HEK293 (cell line): Measurements from ENCODE around the gene PIAS2.
"Not testable (repeated sequence)": the region's sequence is repeated elsewhere in the genome, so short reads cannot be mapped to it uniquely, and the experiment has no call there.

ENCODE experiments used
- CTCF ChIA-PET: fragments of 350-600 bp; formaldehyde crosslinking; extraction: SDS; loops from one replicate; lab custom pipeline; 2021; ENCODE audit warnings: antibody characterized with exemption; lab: Yijun Ruan, JAX
- POLR2A ChIA-PET: fragments of 300-600 bp; formaldehyde crosslinking; extraction: SDS; loops from one replicate; lab custom pipeline; 2020; ENCODE audit warnings: antibody characterized with exemption, inconsistent platforms; lab: Yijun Ruan, JAX
- H3K27ac ChIP-seq: fragments of 200-500 bp; sonication (Bioruptor generic); 2 replicates; pipeline ENCODE4 v1.5.1; 2014; ENCODE audit warnings: low read depth, low read length, control low read depth, inconsistent platforms; ENCODE audit errors: extremely low read depth
- H3K36me3 ChIP-seq, 2 experiments: fragments of 200-500 bp in 1 of 2; sonication (Bioruptor generic) in 1 of 2; 1 replicate in 1 of 2; 2 replicates in 1 of 2; pipeline ENCODE4 v1.5.1; 2014 to 2017; ENCODE audit warnings: inconsistent platforms in 2 of 2, low read length in 2 of 2; ENCODE audit not compliant: control insufficient read depth in 2 of 2, insufficient read depth in 1 of 2
- H3K4me1 ChIP-seq: fragments of 200-500 bp; sonication (Bioruptor generic); 2 replicates; pipeline ENCODE4 v1.5.1; 2014; ENCODE audit warnings: mild to moderate bottlenecking, low read length, inconsistent platforms; ENCODE audit not compliant: control insufficient read depth, insufficient read depth
- H3K4me3 ChIP-seq: 2 replicates; pipeline ENCODE4 v1.5.1; 2011; ENCODE audit warnings: low read depth, mild to moderate bottlenecking, control low read depth, low read length, moderate library complexity
- H3K9me3 ChIP-seq: fragments of 200-500 bp; sonication (Bioruptor generic); 2 replicates; pipeline ENCODE4 v1.5.1; 2014; ENCODE audit warnings: low read depth, low read length, inconsistent platforms; ENCODE audit not compliant: control insufficient read depth, insufficient read depth
- FEZF1 ChIP-seq: fragments of 450-650 bp; formaldehyde crosslinking; IDR thresholded peaks from 2 replicates; pipeline ENCODE4 v1.5.1; 2016; ENCODE audit warnings: missing biosample characterization, missing genetic modification characterization
- GLIS1 ChIP-seq: fragments of 450-650 bp; formaldehyde crosslinking; IDR thresholded peaks from 2 replicates; pipeline ENCODE4 v1.5.1; 2016; ENCODE audit warnings: missing biosample characterization, missing genetic modification characterization
- WT1 ChIP-seq: fragments of 450-650 bp; formaldehyde crosslinking; IDR thresholded peaks from 2 replicates; pipeline ENCODE4 v1.5.1; 2016; ENCODE audit warnings: missing biosample characterization, missing genetic modification characterization
- ZNF140 ChIP-seq: fragments of 450-650 bp; formaldehyde crosslinking; IDR thresholded peaks from 2 replicates; pipeline ENCODE4 v1.5.1; 2016; ENCODE audit warnings: missing biosample characterization, missing genetic modification characterization
- ZNF175 ChIP-seq: fragments of 450-650 bp; formaldehyde crosslinking; IDR thresholded peaks from 2 replicates; pipeline ENCODE4 v1.5.1; 2016; ENCODE audit warnings: missing biosample characterization, missing genetic modification characterization
- ZNF223 ChIP-seq: fragments of 450-650 bp; formaldehyde crosslinking; IDR thresholded peaks from 2 replicates; pipeline ENCODE4 v1.5.1; 2016; ENCODE audit warnings: missing biosample characterization, missing genetic modification characterization
- ZNF248 ChIP-seq: fragments of 450-650 bp; formaldehyde crosslinking; IDR thresholded peaks from 2 replicates; pipeline ENCODE4 v1.5.1; 2017; ENCODE audit warnings: missing biosample characterization, missing genetic modification characterization
- ZNF350 ChIP-seq: fragments of 450-650 bp; formaldehyde crosslinking; IDR thresholded peaks from 2 replicates; pipeline ENCODE4 v1.5.0; 2017; ENCODE audit warnings: missing biosample characterization, mild to moderate bottlenecking, missing genetic modification characterization
- ZNF394 ChIP-seq: fragments of 450-650 bp; formaldehyde crosslinking; IDR thresholded peaks from 2 replicates; pipeline ENCODE4 v1.5.1; 2016; ENCODE audit warnings: missing biosample characterization, missing genetic modification characterization, mild to moderate bottlenecking, moderate library complexity, borderline replicate concordance
- ZNF473 ChIP-seq: fragments of 450-650 bp; formaldehyde crosslinking; IDR thresholded peaks from 2 replicates; pipeline ENCODE4 v1.5.1; 2017; ENCODE audit warnings: missing biosample characterization, missing genetic modification characterization
- ZNF48 ChIP-seq: fragments of 450-650 bp; formaldehyde crosslinking; IDR thresholded peaks from 2 replicates; pipeline ENCODE4 v1.5.1; 2016; ENCODE audit warnings: missing biosample characterization, missing genetic modification characterization
- ZNF548 ChIP-seq: fragments of 450-650 bp; formaldehyde crosslinking; IDR thresholded peaks from 2 replicates; pipeline ENCODE4 v1.5.1; 2016; ENCODE audit warnings: missing biosample characterization, missing genetic modification characterization
- ZNF610 ChIP-seq: fragments of 450-650 bp; formaldehyde crosslinking; IDR thresholded peaks from 2 replicates; pipeline ENCODE4 v1.5.1; 2016; ENCODE audit warnings: missing biosample characterization, missing genetic modification characterization, borderline replicate concordance
- ZNF792 ChIP-seq: fragments of 450-650 bp; formaldehyde crosslinking; IDR thresholded peaks from 2 replicates; pipeline ENCODE4 v1.5.1; 2016; ENCODE audit warnings: missing biosample characterization, missing genetic modification characterization
- ZSCAN16 ChIP-seq: fragments of 450-650 bp; formaldehyde crosslinking; IDR thresholded peaks from 2 replicates; pipeline ENCODE4 v1.5.1; 2016; ENCODE audit warnings: missing biosample characterization, missing genetic modification characterization
- TF ChIP-seq, protein P1 (sequence below): fragments of 450-650 bp; formaldehyde crosslinking; optimal IDR thresholded peaks from 2 replicates; pipeline ENCODE3; 2016; ENCODE audit warnings: missing biosample characterization, mild to moderate bottlenecking, missing genetic modification characterization
- TF ChIP-seq, protein P2 (sequence below): fragments of 450-650 bp; formaldehyde crosslinking; IDR thresholded peaks from 2 replicates; pipeline ENCODE4 v1.5.1; 2017; ENCODE audit warnings: missing biosample characterization, missing genetic modification characterization
- TF ChIP-seq, protein P3 (sequence below): fragments of 450-650 bp; formaldehyde crosslinking; IDR thresholded peaks from 2 replicates; pipeline ENCODE4 v1.5.1; 2016; ENCODE audit warnings: missing biosample characterization, missing genetic modification characterization, borderline replicate concordance
- TF ChIP-seq, protein P4 (sequence below): fragments of 450-650 bp; formaldehyde crosslinking; IDR thresholded peaks from 2 replicates; pipeline ENCODE4 v1.5.1; 2016; ENCODE audit warnings: missing biosample characterization, missing genetic modification characterization

The PIAS2 gene

DNA sequence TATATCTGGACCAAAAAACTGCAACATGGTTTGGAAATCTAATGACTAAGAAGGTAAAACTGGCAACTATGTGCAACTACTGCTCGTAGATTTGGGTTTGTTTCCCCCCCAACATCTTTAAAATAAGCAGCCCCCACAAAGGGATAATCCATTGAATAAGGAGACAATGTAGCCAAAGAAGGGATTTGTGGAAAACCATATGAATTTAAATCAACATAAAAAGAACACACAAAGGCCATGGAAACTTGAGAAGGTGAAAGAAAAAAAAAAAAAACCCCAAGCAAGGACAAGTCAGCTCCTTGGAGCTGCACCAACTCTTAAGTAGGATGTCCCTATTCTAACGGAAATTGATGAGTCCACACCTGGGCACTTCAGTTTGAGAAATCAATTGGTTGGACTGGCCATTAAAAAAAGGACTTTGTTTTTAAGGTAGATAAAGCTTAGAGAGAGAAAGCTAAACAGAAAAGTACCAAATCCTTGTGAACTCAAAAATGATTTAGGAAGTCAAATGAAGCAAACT, 106.8 kb downstream of the PIAS2 start (continued):
- TF ChIP-seq, protein P1, sequence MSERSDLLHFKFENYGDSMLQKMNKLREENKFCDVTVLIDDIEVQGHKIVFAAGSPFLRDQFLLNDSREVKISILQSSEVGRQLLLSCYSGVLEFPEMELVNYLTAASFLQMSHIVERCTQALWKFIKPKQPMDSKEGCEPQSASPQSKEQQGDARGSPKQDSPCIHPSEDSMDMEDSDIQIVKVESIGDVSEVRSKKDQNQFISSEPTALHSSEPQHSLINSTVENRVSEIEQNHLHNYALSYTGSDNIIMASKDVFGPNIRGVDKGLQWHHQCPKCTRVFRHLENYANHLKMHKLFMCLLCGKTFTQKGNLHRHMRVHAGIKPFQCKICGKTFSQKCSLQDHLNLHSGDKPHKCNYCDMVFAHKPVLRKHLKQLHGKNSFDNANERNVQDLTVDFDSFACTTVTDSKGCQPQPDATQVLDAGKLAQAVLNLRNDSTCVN (tag by site-specific recombination): no peak
- no peak for TF ChIP-seq ZSCAN16 (tag by site-specific recombination)
- no peak for TF ChIP-seq ZNF140
- TF ChIP-seq ZNF394 (tag by site-specific recombination): no peak
- no peak for TF ChIP-seq ZNF48

DNA sequence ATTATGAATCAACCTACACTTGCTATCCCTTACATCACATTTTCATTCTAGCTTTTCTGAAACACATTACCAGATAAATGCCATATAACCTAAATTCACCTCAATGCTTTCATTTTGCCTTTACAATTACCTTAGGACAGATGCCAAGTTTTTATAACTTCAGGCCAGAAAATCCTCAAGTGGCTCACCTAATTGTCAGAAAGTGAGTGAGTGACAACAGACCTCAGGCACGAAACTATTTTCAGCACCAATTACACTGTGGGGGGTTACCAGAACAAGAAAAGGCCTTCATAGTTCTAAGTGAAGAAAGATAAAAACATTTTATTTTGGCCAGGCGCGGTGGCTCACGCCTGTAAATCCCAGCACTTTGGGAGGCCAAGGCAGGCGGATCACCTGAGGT, 108.2 kb downstream of the PIAS2 start:
- peaks cover under 1% of the 10 kb centered on the region for H3K4me1 ChIP-seq
- H3K9me3 ChIP-seq: no peaks in the 10 kb centered on the region
- H3K36me3 ChIP-seq: no peaks in the 10 kb centered on the region
- no peak overlapping the region for H3K27ac ChIP-seq
- ChIA-PET POLR2A (no interaction called here), CTCF (interaction anchor here (0.7 to 2.6 kb wide), 2 partner anchors 16 to 47 kb away, joined by 4 to 7 read pairs; no protein-coding TSS in a partner anchor)
- TF ChIP-seq FEZF1: peak; percentile 85
- peak; percentile 72 for TF ChIP-seq GLIS1
- TF ChIP-seq, protein P2, sequence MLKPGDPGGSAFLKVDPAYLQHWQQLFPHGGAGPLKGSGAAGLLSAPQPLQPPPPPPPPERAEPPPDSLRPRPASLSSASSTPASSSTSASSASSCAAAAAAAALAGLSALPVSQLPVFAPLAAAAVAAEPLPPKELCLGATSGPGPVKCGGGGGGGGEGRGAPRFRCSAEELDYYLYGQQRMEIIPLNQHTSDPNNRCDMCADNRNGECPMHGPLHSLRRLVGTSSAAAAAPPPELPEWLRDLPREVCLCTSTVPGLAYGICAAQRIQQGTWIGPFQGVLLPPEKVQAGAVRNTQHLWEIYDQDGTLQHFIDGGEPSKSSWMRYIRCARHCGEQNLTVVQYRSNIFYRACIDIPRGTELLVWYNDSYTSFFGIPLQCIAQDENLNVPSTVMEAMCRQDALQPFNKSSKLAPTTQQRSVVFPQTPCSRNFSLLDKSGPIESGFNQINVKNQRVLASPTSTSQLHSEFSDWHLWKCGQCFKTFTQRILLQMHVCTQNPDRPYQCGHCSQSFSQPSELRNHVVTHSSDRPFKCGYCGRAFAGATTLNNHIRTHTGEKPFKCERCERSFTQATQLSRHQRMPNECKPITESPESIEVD (tag by site-specific recombination): peak; percentile 86
- TF ChIP-seq, protein P1 (tag by site-specific recombination): no peak
- TF ChIP-seq ZNF140: no peak
- H3K4me3 ChIP-seq: no peak overlapping the region

DNA sequence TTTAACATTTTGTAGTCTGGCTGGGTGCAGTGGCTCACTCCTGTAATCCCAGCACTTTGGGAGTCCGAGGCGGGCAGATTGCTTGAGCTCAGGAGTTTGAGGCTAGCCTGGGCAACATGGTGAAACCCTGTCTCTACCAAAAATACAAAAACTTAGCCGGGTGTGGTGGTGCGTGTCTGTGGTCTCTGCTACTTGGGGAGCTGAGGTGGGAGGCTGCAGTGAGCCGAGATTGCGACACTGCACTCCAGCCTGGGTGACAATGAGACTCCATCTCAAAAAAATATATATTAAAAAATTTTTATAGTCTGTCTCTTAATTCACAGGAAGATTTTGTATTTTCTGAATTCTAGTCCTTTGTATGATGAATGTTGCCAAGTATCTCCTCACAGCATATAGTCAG, 121.4 kb downstream of the PIAS2 start:
- H3K4me3 ChIP-seq, CTCF ChIA-PET, H3K4me1 ChIP-seq, H3K27ac ChIP-seq, POLR2A ChIA-PET, H3K9me3 ChIP-seq, H3K36me3 ChIP-seq: not testable (repeated sequence)

DNA sequence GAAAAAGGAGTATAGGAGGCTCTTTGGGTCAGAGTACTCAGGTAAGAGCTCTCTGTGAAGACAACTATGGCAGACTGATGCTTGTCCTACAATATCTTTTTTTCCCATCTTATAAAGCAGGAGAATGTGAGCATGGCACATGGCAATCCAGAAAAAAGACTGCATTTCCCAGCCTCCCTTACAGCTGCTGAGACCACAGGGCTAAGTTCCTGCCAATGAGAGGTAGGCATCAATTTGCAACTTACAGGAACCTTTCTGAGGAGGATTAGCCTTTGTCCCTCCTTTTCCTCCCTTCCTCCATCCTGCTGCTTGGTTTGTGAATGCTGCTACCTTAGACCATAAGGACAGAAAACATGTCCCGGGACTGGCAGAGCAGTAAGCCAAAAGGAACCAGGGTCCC, 122.7 kb downstream of the PIAS2 start:
- CTCF ChIA-PET: interaction anchor here (0.7 kb wide), 1 partner anchor 313 kb away, joined by 3 read pairs; no protein-coding TSS in a partner anchor
- H3K27ac ChIP-seq: no peak overlapping the region
- no peaks in the 10 kb centered on the region for H3K36me3 ChIP-seq
- TF ChIP-seq ZNF473 (tag by site-specific recombination) (no peak), ZNF175 (tag by site-specific recombination) (no peak), ZNF610 (tag by site-specific recombination) (no peak), WT1 (tag by site-specific recombination) (no peak), ZNF223 (tag by site-specific recombination) (no peak), ZNF792 (tag by site-specific recombination) (no peak), ZNF548 (tag by site-specific recombination) (no peak), ZNF248 (tag by site-specific recombination) (no peak), ZNF350 (tag by site-specific recombination) (no peak)
- TF ChIP-seq, protein P3, sequence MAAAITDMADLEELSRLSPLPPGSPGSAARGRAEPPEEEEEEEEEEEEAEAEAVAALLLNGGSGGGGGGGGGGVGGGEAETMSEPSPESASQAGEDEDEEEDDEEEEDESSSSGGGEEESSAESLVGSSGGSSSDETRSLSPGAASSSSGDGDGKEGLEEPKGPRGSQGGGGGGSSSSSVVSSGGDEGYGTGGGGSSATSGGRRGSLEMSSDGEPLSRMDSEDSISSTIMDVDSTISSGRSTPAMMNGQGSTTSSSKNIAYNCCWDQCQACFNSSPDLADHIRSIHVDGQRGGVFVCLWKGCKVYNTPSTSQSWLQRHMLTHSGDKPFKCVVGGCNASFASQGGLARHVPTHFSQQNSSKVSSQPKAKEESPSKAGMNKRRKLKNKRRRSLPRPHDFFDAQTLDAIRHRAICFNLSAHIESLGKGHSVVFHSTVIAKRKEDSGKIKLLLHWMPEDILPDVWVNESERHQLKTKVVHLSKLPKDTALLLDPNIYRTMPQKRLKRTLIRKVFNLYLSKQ: no peak
- TF ChIP-seq, protein P2 (tag by site-specific recombination): no peak
- TF ChIP-seq, protein P4, sequence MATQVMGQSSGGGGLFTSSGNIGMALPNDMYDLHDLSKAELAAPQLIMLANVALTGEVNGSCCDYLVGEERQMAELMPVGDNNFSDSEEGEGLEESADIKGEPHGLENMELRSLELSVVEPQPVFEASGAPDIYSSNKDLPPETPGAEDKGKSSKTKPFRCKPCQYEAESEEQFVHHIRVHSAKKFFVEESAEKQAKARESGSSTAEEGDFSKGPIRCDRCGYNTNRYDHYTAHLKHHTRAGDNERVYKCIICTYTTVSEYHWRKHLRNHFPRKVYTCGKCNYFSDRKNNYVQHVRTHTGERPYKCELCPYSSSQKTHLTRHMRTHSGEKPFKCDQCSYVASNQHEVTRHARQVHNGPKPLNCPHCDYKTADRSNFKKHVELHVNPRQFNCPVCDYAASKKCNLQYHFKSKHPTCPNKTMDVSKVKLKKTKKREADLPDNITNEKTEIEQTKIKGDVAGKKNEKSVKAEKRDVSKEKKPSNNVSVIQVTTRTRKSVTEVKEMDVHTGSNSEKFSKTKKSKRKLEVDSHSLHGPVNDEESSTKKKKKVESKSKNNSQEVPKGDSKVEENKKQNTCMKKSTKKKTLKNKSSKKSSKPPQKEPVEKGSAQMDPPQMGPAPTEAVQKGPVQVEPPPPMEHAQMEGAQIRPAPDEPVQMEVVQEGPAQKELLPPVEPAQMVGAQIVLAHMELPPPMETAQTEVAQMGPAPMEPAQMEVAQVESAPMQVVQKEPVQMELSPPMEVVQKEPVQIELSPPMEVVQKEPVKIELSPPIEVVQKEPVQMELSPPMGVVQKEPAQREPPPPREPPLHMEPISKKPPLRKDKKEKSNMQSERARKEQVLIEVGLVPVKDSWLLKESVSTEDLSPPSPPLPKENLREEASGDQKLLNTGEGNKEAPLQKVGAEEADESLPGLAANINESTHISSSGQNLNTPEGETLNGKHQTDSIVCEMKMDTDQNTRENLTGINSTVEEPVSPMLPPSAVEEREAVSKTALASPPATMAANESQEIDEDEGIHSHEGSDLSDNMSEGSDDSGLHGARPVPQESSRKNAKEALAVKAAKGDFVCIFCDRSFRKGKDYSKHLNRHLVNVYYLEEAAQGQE (tag by site-specific recombination): no peak

More for the DNA sequence above, 122.7 kb downstream of the PIAS2 start:
- Histone ChIP-seq H3K4me3 (no peak overlapping the region), H3K4me1 (no peaks in the 10 kb centered on the region), H3K9me3 (no peaks in the 10 kb centered on the region)
- POLR2A ChIA-PET: no interaction called here
